CD4-positive, alpha-beta T cell (primary cell): ENCODE data around the gene SECTM1. TPM values are rescaled to one million over a fixed set of nuclear protein-coding genes. Genes with fewer than 3 reads are reported as not detected.
A peak's percentile ranks its signal among the peaks of the same experiment; 100 is the strongest.

ENCODE experiments used
- ATAC-seq: fragments of 200-7000 bp; cut with Tn5 transposase; one replicate; pipeline ENCODE4 v1.10.0; 2022; ENCODE audit warnings: mild to moderate bottlenecking; ENCODE audit not compliant: poor library complexity
- CTCF ChIA-PET: fragments of 350-600 bp; sonication (Branson Sonifier 250); formaldehyde crosslinking; loops from one replicate; lab custom pipeline; 2021; ENCODE audit warnings: antibody characterized with exemption, inconsistent platforms; lab: Charles Lee
- POLR2A ChIA-PET: fragments of 350-600 bp; sonication (Branson Sonifier 250); formaldehyde crosslinking; loops from one replicate; lab custom pipeline; 2021; ENCODE audit warnings: antibody characterized with exemption, inconsistent platforms; lab: Charles Lee
- DNase-seq, 14 experiments: peaks; one replicate each; pipeline ENCODE4 v3.0.0-alpha.2; 2013 to 2020; ENCODE audit warnings: mixed read lengths in 2 of 14
- H3K27ac ChIP-seq, 2 donors: one replicate each; pipeline versions ENCODE4 v1.5.1 to v1.7.0; 2013; ENCODE audit warnings: low read length in 2 of 2, low read depth in 1 of 2, mild to moderate bottlenecking in 1 of 2
- H3K27me3 ChIP-seq, 2 experiments: 1 replicate in 1 of 2; 2 replicates in 1 of 2; pipeline versions ENCODE4 v1.6.1 to v1.7.0; 2013; ENCODE audit warnings: low read length in 2 of 2, control low read depth in 1 of 2, mild to moderate bottlenecking in 1 of 2, moderate library complexity in 1 of 2; ENCODE audit not compliant: insufficient read depth in 2 of 2, control insufficient read depth in 1 of 2
- H3K36me3 ChIP-seq: one replicate; pipeline ENCODE4 v1.6.1; 2013; ENCODE audit warnings: low read length, control low read depth; ENCODE audit not compliant: insufficient read depth
- H3K4me1 ChIP-seq: one replicate; pipeline ENCODE4 v1.6.1; 2013; ENCODE audit warnings: low read length, control low read depth; ENCODE audit not compliant: insufficient read depth
- H3K4me3 ChIP-seq: one replicate; pipeline ENCODE4 v1.5.1; 2013; ENCODE audit warnings: mild to moderate bottlenecking, low read length, moderate library complexity
- H3K9me3 ChIP-seq, 2 experiments: 1 replicate in 1 of 2; 2 replicates in 1 of 2; pipeline versions ENCODE4 v1.6.1 to v1.7.0; 2013; ENCODE audit warnings: low read length in 2 of 2, mild to moderate bottlenecking in 2 of 2, control low read depth in 1 of 2, moderate library complexity in 1 of 2; ENCODE audit not compliant: control insufficient read depth in 1 of 2, insufficient read depth in 1 of 2
- H3K27ac Mint-ChIP-seq: one replicate; pipeline ENCODE4 v1.8.0; 2020; ENCODE audit warnings: mixed read lengths
- H3K27me3 Mint-ChIP-seq: one replicate; pipeline ENCODE4 v1.8.0; 2021; ENCODE audit warnings: mixed read lengths
- H3K36me3 Mint-ChIP-seq: one replicate; pipeline ENCODE4 v1.8.0; 2021; ENCODE audit warnings: low read depth, mixed read lengths
- H3K4me1 Mint-ChIP-seq: one replicate; pipeline ENCODE4 v1.8.0; 2021; ENCODE audit warnings: low read depth, mixed read lengths
- H3K4me3 Mint-ChIP-seq: one replicate; pipeline ENCODE4 v1.8.0; 2020; ENCODE audit warnings: mild to moderate bottlenecking, mixed read lengths
- H3K9me3 Mint-ChIP-seq: one replicate; pipeline ENCODE4 v1.8.0; 2020; ENCODE audit warnings: mixed read lengths
- CTCF ChIP-seq: fragments of 200-600 bp; IDR thresholded peaks from one replicate; pipeline ENCODE4 v1.8.0; 2022; ENCODE audit warnings: antibody characterized with exemption, mild to moderate bottlenecking
- intact Hi-C, 2 experiments: fragments of 100-400 bp; cut with DNase I in 1 of 2; cut with micrococcal nuclease in 1 of 2; formaldehyde crosslinking; loops; one replicate each; pipeline versions ENCODE4 v1.15.1 to v1.9.0; 2023 to 2025; cut with DNase I, micrococcal nuclease
- total RNA-seq, 174 experiments: library from RNA in 2 of 174; stranded (reverse) in 2 of 174; gene quantifications; one replicate each; pipeline ENCODE4 v1.2.3 and lab custom pipeline; 2021 to 2026

Gene SECTM1
- total RNA-seq, 2 experiments from 2014 or later = 2.1 to 3.1 TPM

- Mint-ChIP-seq H3K9me3 (no peaks in the 10 kb centered on the region), H3K36me3 (peaks cover 27% of the 10 kb centered on the region), H3K27me3 (no peaks in the 10 kb centered on the region), H3K4me1 (peaks cover 30% of the 10 kb centered on the region), H3K4me3 (peak overlapping the region; percentile 99), H3K27ac (peak overlapping the region; percentile 58)
- H3K27ac ChIP-seq = peak overlapping the region in 1 of 2 donors; percentile 80
- TF ChIP-seq CTCF = no peak
- intact Hi-C loops = no loop called here
- peak overlapping the region; percentile 81 for H3K4me3 ChIP-seq
- peaks cover 0 to 16% of the 10 kb centered on the region in 2 experiments for H3K9me3 ChIP-seq
- ATAC-seq = no peak
- peaks cover 11% of the 10 kb centered on the region for H3K36me3 ChIP-seq
- DNase-seq = peak in 1 of 14 experiments; percentile 23
- POLR2A ChIA-PET = interaction anchor here (6.4 kb wide), 1 partner anchor 15 kb away, joined by 157 read pairs; no protein-coding TSS in a partner anchor
- H3K4me1 ChIP-seq = peaks cover 50% of the 10 kb centered on the region
- no peaks in the 10 kb centered on the region for H3K27me3 ChIP-seq
- CTCF ChIA-PET = no interaction called here
Observed at GRCh38 chr17:82314727-82315605, 18.6 kb downstream of the SECTM1 start.

GRCh38 chr17:82314012-82314726, 19.4 kb downstream of the SECTM1 start:
- H3K4me1 ChIP-seq = peaks cover 46% of the 10 kb centered on the region
- ATAC-seq (no peak), DNase-seq (peak in 1 of 14 experiments; percentile 19)
- Mint-ChIP-seq H3K27me3 (no peaks in the 10 kb centered on the region), H3K36me3 (peaks cover 27% of the 10 kb centered on the region), H3K27ac (peak overlapping the region; percentile 58), H3K4me1 (peaks cover 30% of the 10 kb centered on the region), H3K9me3 (no peaks in the 10 kb centered on the region), H3K4me3 (peak overlapping the region; percentile 82)
- H3K9me3 ChIP-seq = peaks cover 0 to 9% of the 10 kb centered on the region in 2 experiments
- H3K27ac ChIP-seq = peak overlapping the region in 1 of 2 donors; percentile 48
- CTCF ChIA-PET = interaction anchor here (1.9 kb wide), 1 partner anchor 13 kb away, joined by 6 read pairs; no protein-coding TSS in a partner anchor
- POLR2A ChIA-PET = interaction anchor here (6.4 kb wide), 1 partner anchor 14 kb away, joined by 157 read pairs; no protein-coding TSS in a partner anchor
- intact Hi-C loops = no loop called here
- peaks cover 11% of the 10 kb centered on the region for H3K36me3 ChIP-seq
- no peaks in the 10 kb centered on the region for H3K27me3 ChIP-seq
- no peak overlapping the region for H3K4me3 ChIP-seq
- no peak for TF ChIP-seq CTCF

- POLR2A ChIA-PET = interaction anchor here (6.4 kb wide), 1 partner anchor 13 kb away, joined by 157 read pairs; no protein-coding TSS in a partner anchor
- no peak overlapping the region for H3K27ac ChIP-seq
Observed at GRCh38 chr17:82313195-82314011, 20.2 kb downstream of the SECTM1 start.

More at GRCh38 chr17:82313195-82314011, 20.2 kb downstream of the SECTM1 start:
- H3K9me3 Mint-ChIP-seq = no peaks in the 10 kb centered on the region
- no peaks in the 10 kb centered on the region for H3K27me3 Mint-ChIP-seq
- H3K4me1 Mint-ChIP-seq = peaks cover 30% of the 10 kb centered on the region
- ATAC-seq = no peak
- H3K36me3 ChIP-seq = peaks cover 11% of the 10 kb centered on the region
- H3K4me1 ChIP-seq = peaks cover 46% of the 10 kb centered on the region
- peak overlapping the region; percentile 82 for H3K4me3 Mint-ChIP-seq
- intact Hi-C loops = no loop called here
- peaks cover 0 to 1% of the 10 kb centered on the region in 2 experiments for H3K9me3 ChIP-seq
- no peaks in the 10 kb centered on the region for H3K27me3 ChIP-seq
- no peak for TF ChIP-seq CTCF
- no peak for DNase-seq
- H3K4me3 ChIP-seq = no peak overlapping the region
- peak overlapping the region; percentile 58 for H3K27ac Mint-ChIP-seq
- peaks cover 27% of the 10 kb centered on the region for H3K36me3 Mint-ChIP-seq
- CTCF ChIA-PET = interaction anchor here (0.9 to 1.9 kb wide), 2 partner anchors 12 to 79 kb away, joined by 3 to 6 read pairs; no protein-coding TSS in a partner anchor
